ENCODE measurements around the gene PTTG1IP. TPM values are rescaled to one million over a fixed set of nuclear protein-coding genes. Genes with fewer than 3 reads are reported as not detected.
A peak's percentile ranks its signal among the peaks of the same experiment; 100 is the strongest.

Gene PTTG1IP
- total RNA-seq, 3 donors from 2014 or later (not counting 1 experiment from before 2014, with no cell fraction given): 96.8 to 144 (median 126) TPM

- Mint-ChIP-seq H3K4me1 (peaks cover 24 to 25% of the 10 kb centered on the region in 2 donors), H3K27me3 (ENCODE audit: low read depth in 2 of 2) (no peaks in the 10 kb centered on the region), H3K27ac (no peak overlapping the region), H3K9me3 (no peaks in the 10 kb centered on the region), H3K4me3 (peak overlapping the region; percentile 52), H3K36me3 (peaks cover 6% of the 10 kb centered on the region)
- H3K27ac ChIP-seq (ENCODE audit: low read length): no peak overlapping the region
- peaks cover 19% of the 10 kb centered on the region for H3K36me3 ChIP-seq (ENCODE audit: control insufficient read depth, insufficient read depth, low read length)
- ATAC-seq: no peak
- TF ChIP-seq CTCF (IDR thresholded peaks at IDR 0.05): no peak
- no peak for DNase-seq
- H3K9me3 ChIP-seq (ENCODE audit: control insufficient read depth, insufficient read depth, low read length): no peaks in the 10 kb centered on the region
- intact Hi-C loops (cut with micrococcal nuclease): loop anchor here (5.0 kb wide), 1 partner anchor 108 kb away; no protein-coding TSS in a partner anchor
- WGBS (ENCODE audit: insufficient coverage): 95% methylated on average over 6 of the region's 6 CpGs
- H3K4me1 ChIP-seq (ENCODE audit: control insufficient read depth, insufficient read depth, low read length): peaks cover 20% of the 10 kb centered on the region
- no peak overlapping the region for H3K4me3 ChIP-seq (ENCODE audit: low read length)
- H3K27me3 ChIP-seq (ENCODE audit: control insufficient read depth, insufficient read depth, low read length): no peaks in the 10 kb centered on the region
Measured at GRCh38 chr21:44804762-44805161, 68.7 kb downstream of the PTTG1IP start.

- H3K9me3 Mint-ChIP-seq: no peaks in the 10 kb centered on the region
- Histone ChIP-seq H3K27ac (ENCODE audit: low read length) (no peak overlapping the region), H3K4me1 (ENCODE audit: control insufficient read depth, insufficient read depth, low read length) (peaks cover 20% of the 10 kb centered on the region), H3K36me3 (ENCODE audit: control insufficient read depth, insufficient read depth, low read length) (peaks cover 15% of the 10 kb centered on the region), H3K27me3 (ENCODE audit: control insufficient read depth, insufficient read depth, low read length) (no peaks in the 10 kb centered on the region), H3K4me3 (ENCODE audit: low read length) (no peak overlapping the region), H3K9me3 (ENCODE audit: control insufficient read depth, insufficient read depth, low read length) (no peaks in the 10 kb centered on the region)
- intact Hi-C loops (cut with micrococcal nuclease): loop anchor here (5.0 kb wide), 1 partner anchor 109 kb away; no protein-coding TSS in a partner anchor
- 77% methylated on average over 3 of the region's 3 CpGs for WGBS (ENCODE audit: insufficient coverage)
- DNase-seq (no peak), ATAC-seq (no peak)
- H3K4me1 Mint-ChIP-seq: peaks cover 31 to 35% of the 10 kb centered on the region in 2 donors
- TF ChIP-seq CTCF (IDR thresholded peaks at IDR 0.05): no peak
- peak overlapping the region; percentile 87 for H3K4me3 Mint-ChIP-seq
- peaks cover 6% of the 10 kb centered on the region for H3K36me3 Mint-ChIP-seq
- no peaks in the 10 kb centered on the region for H3K27me3 Mint-ChIP-seq (ENCODE audit: low read depth in 2 of 2)
- H3K27ac Mint-ChIP-seq: no peak overlapping the region
Measured at GRCh38 chr21:44803651-44804050, 69.8 kb downstream of the PTTG1IP start.

- no peaks in the 10 kb centered on the region for H3K27me3 Mint-ChIP-seq (ENCODE audit: low read depth in 2 of 2)
- ATAC-seq: peak in 1 of 3 donors; percentile 3
- Histone ChIP-seq H3K4me1 (ENCODE audit: control insufficient read depth, insufficient read depth, low read length) (peaks cover 20% of the 10 kb centered on the region), H3K27ac (ENCODE audit: low read length) (no peak overlapping the region), H3K36me3 (ENCODE audit: control insufficient read depth, insufficient read depth, low read length) (peaks cover 12% of the 10 kb centered on the region), H3K27me3 (ENCODE audit: control insufficient read depth, insufficient read depth, low read length) (no peaks in the 10 kb centered on the region), H3K4me3 (ENCODE audit: low read length) (peak overlapping the region; percentile 90), H3K9me3 (ENCODE audit: control insufficient read depth, insufficient read depth, low read length) (no peaks in the 10 kb centered on the region)
- DNase-seq: no peak
- no peak for TF ChIP-seq CTCF (IDR thresholded peaks at IDR 0.05)
- peak overlapping the region; percentile 27 to 85 for H3K27ac Mint-ChIP-seq
- H3K36me3 Mint-ChIP-seq: peaks cover 6% of the 10 kb centered on the region
- H3K9me3 Mint-ChIP-seq: no peaks in the 10 kb centered on the region
- peaks cover 31 to 38% of the 10 kb centered on the region in 2 donors for H3K4me1 Mint-ChIP-seq
- intact Hi-C loops (cut with micrococcal nuclease): loop anchor here (5.0 kb wide), 1 partner anchor 110 kb away; no protein-coding TSS in a partner anchor
- H3K4me3 Mint-ChIP-seq: peak overlapping the region; percentile 87
- 34% methylated on average over 28 of the region's 32 CpGs for WGBS (ENCODE audit: insufficient coverage)
Measured at GRCh38 chr21:44802396-44803153, 70.9 kb downstream of the PTTG1IP start.

Measured in natural killer cell (primary cell).